ENCODE results near the gene PIP5K1B. TPM values are rescaled to one million over a fixed set of nuclear protein-coding genes. Genes with fewer than 3 reads are reported as not detected.

The PIP5K1B gene
- total and polyA plus RNA-seq, 10 of the 15 experiments (the other 5 are each of a cell fraction or from before 2014, with no cell fraction given): 6.8 to 16.3 (median 10.6) TPM

DNA sequence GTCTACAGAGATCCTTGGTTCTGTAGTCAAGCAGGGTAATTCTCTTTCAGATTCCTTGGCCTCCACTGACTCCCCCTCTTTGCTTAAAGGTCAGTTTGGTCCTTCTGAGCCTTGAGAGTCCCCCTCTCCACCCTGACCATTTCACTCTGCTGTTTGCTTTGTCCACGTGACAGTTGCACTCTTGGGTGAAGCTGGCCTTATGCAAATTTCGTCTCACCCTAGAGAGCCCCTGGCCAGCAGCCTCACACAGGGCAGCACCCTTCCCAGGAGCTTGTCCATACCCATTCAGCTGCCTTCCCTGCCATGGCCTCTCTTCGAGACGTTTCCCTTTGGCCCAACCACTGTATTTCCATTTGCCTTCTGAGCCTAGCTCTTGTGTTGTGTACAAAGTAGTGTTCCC, 245.1 kb downstream of the PIP5K1B start:
- no peak for DNase-seq (ENCODE audit: low read depth, low spot score)
- FAIRE-seq: no peak
- H3K27ac ChIP-seq (ENCODE audit: control insufficient read depth, insufficient read depth): peak overlapping the region; percentile 4
- no peak overlapping the region for H2AFZ ChIP-seq (ENCODE audit: control insufficient read depth, low read depth, low read length)
- 71% methylated on average over 4 of the region's 4 CpGs for WGBS (ENCODE audit: insufficient coverage, insufficient replicate concordance, low lambda C conversion rate, missing lambda C conversion rate)
- ChIA-PET POLR2A (interaction anchor here (1.1 to 1.7 kb wide), 3 partner anchors 11 to 25 kb away, joined by 3 to 6 read pairs (median 4); no protein-coding TSS in a partner anchor), CTCF (interaction anchor here (0.8 to 5.8 kb wide), 30 partner anchors 11 to 379 kb away, joined by 3 to 56 read pairs (median 4); no protein-coding TSS in a partner anchor), SMC1A (ENCODE audit: uncharacterized antibody, unreplicated experiment) (interaction anchor here (0.8 to 5.4 kb wide), 29 partner anchors 9 to 372 kb away, joined by 3 to 64 read pairs (median 6); partner anchors contain the start of gene PIP5K1B), RAD21 (ENCODE audit: unreplicated experiment) (interaction anchor here (0.7 to 4.7 kb wide), 20 partner anchors 16 to 390 kb away, joined by 3 to 44 read pairs (median 4); partner anchors contain the start of genes FXN and PIP5K1B)
- H3K4me2 ChIP-seq (ENCODE audit: control insufficient read depth, insufficient read depth): no peak overlapping the region
- H3K4me1 ChIP-seq (ENCODE audit: control insufficient read depth, insufficient read depth, low read length): peaks cover 51% of the 10 kb centered on the region
- H3K79me2 ChIP-seq (ENCODE audit: control insufficient read depth, insufficient read depth, low read length): no peaks in the 10 kb centered on the region
- no peaks in the 10 kb centered on the region for H4K20me1 ChIP-seq (ENCODE audit: control insufficient read depth, insufficient read depth)
- no peak overlapping the region for H3K9ac ChIP-seq (ENCODE audit: control insufficient read depth, insufficient read depth, low read length)
- TF ChIP-seq SMAD1 (IDR thresholded peaks at IDR 0.05; ENCODE audit: low read depth, partially characterized antibody) (no peak), SRF (IDR thresholded peaks at IDR 0.05; ENCODE audit: low read depth in 2 of 2, low read length in 2 of 2) (no peak), POU2F2 (IDR thresholded peaks at IDR 0.05; ENCODE audit: borderline replicate concordance, low read depth, low read length) (peak; percentile 46; the same call in 1 of the 3 replicates)
- no peak overlapping the region for H3K4me3 ChIP-seq
- intact Hi-C loops (cut with micrococcal nuclease; ENCODE audit: unreplicated experiment): no loop called here
- H3K36me3 ChIP-seq (ENCODE audit: control insufficient read depth in 2 of 2, insufficient read depth in 2 of 2, low read length in 1 of 2): no peaks in the 10 kb centered on the region
- peak; percentile 39 for ATAC-seq
- BruUV-seq (replicated peaks): no TSS peak
- no peaks in the 10 kb centered on the region; a peak in 1 of 4 replicates for H3K27me3 ChIP-seq (replicated peaks in 1 of 2; ENCODE audit: control insufficient read depth in 2 of 2, insufficient read depth in 2 of 2, low read length in 1 of 2)
- in situ Hi-C loops (cut with MboI): no loop called here
- H3K9me3 ChIP-seq (replicated peaks; ENCODE audit: control insufficient read depth, insufficient read depth, low read length): no peaks in the 10 kb centered on the region

DNA sequence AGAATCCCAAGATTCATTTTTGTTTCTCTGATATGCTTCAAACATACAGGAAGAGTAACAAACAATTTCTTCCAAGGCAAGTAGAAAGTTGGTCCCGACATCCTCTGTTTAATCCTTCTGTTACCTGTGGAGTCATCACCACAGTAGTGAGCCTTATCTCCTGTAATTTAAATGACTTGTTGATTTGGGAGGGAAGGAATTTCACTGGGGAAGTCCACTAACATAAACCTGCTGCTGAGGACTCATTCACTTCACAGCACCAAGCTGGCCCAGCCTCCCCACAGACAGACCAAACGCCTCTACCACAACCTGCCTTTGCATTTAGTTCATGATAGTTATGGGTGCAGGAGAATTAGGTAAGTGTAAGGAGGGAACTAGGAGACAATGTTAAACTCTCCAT, 245.6 kb downstream of the PIP5K1B start:
- H3K27ac ChIP-seq (ENCODE audit: control insufficient read depth, insufficient read depth): 0 out of 2 replicates have a peak overlapping the region, but pooled peaks have one; percentile 4
- peaks cover 55% of the 10 kb centered on the region for H3K4me1 ChIP-seq (ENCODE audit: control insufficient read depth, insufficient read depth, low read length)
- POLR2A ChIA-PET: interaction anchor here (0.5 to 1.2 kb wide), 3 partner anchors 11 to 243 kb away, joined by 3 read pairs; no protein-coding TSS in a partner anchor
- SMC1A ChIA-PET (ENCODE audit: uncharacterized antibody, unreplicated experiment): interaction anchor here (1.1 to 5.4 kb wide), 15 partner anchors 14 to 367 kb away, joined by 3 to 64 read pairs (median 8); partner anchors contain the start of gene PIP5K1B
- H3K79me2 ChIP-seq (ENCODE audit: control insufficient read depth, insufficient read depth, low read length): no peaks in the 10 kb centered on the region
- ATAC-seq (no peak), FAIRE-seq (no peak), DNase-seq (ENCODE audit: low read depth, low spot score) (no peak)
- H3K4me3 ChIP-seq: no peak overlapping the region
- in situ Hi-C loops (cut with MboI): no loop called here
- intact Hi-C loops (cut with micrococcal nuclease; ENCODE audit: unreplicated experiment): no loop called here
- no TSS peak for BruUV-seq (replicated peaks)
- no peak overlapping the region for H3K9ac ChIP-seq (ENCODE audit: control insufficient read depth, insufficient read depth, low read length)
- RAD21 ChIA-PET (ENCODE audit: unreplicated experiment): interaction anchor here (1.0 to 4.7 kb wide), 14 partner anchors 10 to 372 kb away, joined by 3 to 44 read pairs (median 4); partner anchors contain the start of gene PIP5K1B
- CTCF ChIA-PET: interaction anchor here (0.8 to 5.8 kb wide), 19 partner anchors 11 to 371 kb away, joined by 3 to 56 read pairs (median 9); a partner anchor contains a TSS
- no peaks in the 10 kb centered on the region for H3K9me3 ChIP-seq (replicated peaks; ENCODE audit: control insufficient read depth, insufficient read depth, low read length)
- no peaks in the 10 kb centered on the region; a peak in 1 of 4 replicates for H3K27me3 ChIP-seq (replicated peaks in 1 of 2; ENCODE audit: control insufficient read depth in 2 of 2, insufficient read depth in 2 of 2, low read length in 1 of 2)
- H2AFZ ChIP-seq (ENCODE audit: control insufficient read depth, low read depth, low read length): no peak overlapping the region
- H3K4me2 ChIP-seq (ENCODE audit: control insufficient read depth, insufficient read depth): no peak overlapping the region
- 90% methylated on average over 2 of the region's 2 CpGs for WGBS (ENCODE audit: insufficient coverage, insufficient replicate concordance, low lambda C conversion rate, missing lambda C conversion rate)
- H3K36me3 ChIP-seq (ENCODE audit: control insufficient read depth in 2 of 2, insufficient read depth in 2 of 2, low read length in 1 of 2): no peaks in the 10 kb centered on the region
- H4K20me1 ChIP-seq (ENCODE audit: control insufficient read depth, insufficient read depth): no peaks in the 10 kb centered on the region
- no peak for TF ChIP-seq SIX5 (IDR thresholded peaks at IDR 0.05; ENCODE audit: low read depth, low read length, severe bottlenecking)
- TF ChIP-seq IKZF1 (conservative IDR thresholded peaks at IDR 0.05): no peak
- no peak for TF ChIP-seq CBFB (IDR thresholded peaks at IDR 0.05; ENCODE audit: low read depth)
- TF ChIP-seq ATF2 (IDR thresholded peaks at IDR 0.05; ENCODE audit: low read length): no peak
- no peak for TF ChIP-seq USF1 (IDR thresholded peaks at IDR 0.05; ENCODE audit: borderline replicate concordance, extremely low read length, insufficient read depth, low read depth, low read length)
- TF ChIP-seq POLR2AphosphoS2 (IDR thresholded peaks at IDR 0.05; ENCODE audit: low read depth, low read length): no peak
- TF ChIP-seq NFYB (IDR thresholded peaks at IDR 0.05; ENCODE audit: insufficient read depth, low read depth, low read length): no peak
- TF ChIP-seq HDAC6 (IDR thresholded peaks at IDR 0.05; ENCODE audit: unreplicated experiment): no peak
- no peak for TF ChIP-seq KLF5 (IDR thresholded peaks at IDR 0.05; ENCODE audit: partially characterized antibody)
- TF ChIP-seq ZNF384 (IDR thresholded peaks at IDR 0.05; ENCODE audit: borderline replicate concordance, low read depth, low read length): no peak
- TF ChIP-seq SREBF1 (IDR thresholded peaks at IDR 0.05; ENCODE audit: low read length): no peak
- no peak for TF ChIP-seq ZNF622 (IDR thresholded peaks at IDR 0.05)
